Limb (tissue), 2 donors: ENCODE measurements around the gene ATXN7L1.
"Not testable (repeated sequence)": the region's sequence is repeated elsewhere in the genome, so short reads cannot be mapped to it uniquely, and the experiment has no call there.

Source experiments
- DNase-seq, 2 donors: peaks; one replicate each; pipeline ENCODE4 v3.0.0-alpha.2; 2016; ENCODE audit errors: extremely low spot score in 2 of 2

The ATXN7L1 gene

DNA sequence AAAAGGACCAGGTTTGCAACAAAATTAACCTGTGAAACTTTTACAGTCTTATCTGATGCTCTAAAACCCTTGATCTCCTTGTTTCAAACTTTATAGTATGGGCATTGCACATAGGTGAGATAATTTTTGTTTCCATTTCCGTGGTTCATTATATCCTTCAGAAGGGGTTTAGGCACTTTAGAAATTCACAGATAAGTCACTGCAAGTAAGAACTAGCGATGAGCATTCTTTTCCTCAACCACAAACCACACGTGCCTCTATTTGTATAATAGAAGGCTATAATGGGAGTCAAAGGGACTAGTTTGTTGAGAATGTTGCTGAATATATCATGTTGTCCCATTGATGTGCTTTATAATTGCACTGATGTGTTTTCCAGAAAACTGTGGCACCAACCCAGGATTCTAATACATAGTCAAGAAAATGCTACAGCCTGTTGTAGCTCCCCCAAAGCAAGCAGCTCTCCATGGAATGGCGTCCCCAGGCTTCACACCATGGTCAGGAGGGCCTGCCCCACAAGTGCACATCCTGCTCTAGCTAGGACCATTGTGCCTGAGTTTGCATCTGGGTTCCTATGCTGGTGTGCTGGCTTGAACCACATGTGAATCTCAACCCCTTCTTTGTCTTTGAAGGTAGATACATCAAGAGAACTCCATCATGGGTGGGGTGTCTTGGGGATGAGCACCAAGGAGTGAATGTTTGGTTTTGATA is 14.0 kb upstream of the ATXN7L1 start:
- DNase-seq = no peak

- DNase-seq = no peak
Measured at GRCh38 chr7:105887569-105888189, 11.3 kb upstream of the ATXN7L1 start.

DNA sequence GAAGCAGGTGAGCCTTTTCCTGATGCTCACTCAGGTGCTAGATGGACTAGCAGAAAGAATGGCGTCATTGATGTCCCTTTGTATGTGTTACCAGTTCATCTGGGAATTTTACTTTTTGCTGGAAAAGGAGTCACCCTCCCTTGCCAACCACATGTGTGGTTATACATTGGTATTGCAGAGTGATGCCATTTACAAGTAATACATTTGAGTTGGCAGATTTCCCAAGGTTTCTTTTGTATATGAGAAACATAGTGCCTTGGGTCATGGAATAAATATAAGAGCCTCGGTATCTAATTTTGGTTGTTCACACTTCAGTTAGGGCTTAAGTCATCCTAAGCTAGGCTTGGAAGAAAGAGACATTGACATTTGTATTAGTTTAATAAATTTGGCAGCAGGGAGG is 10.4 kb upstream of the ATXN7L1 start:
- DNase-seq = no peak

- DNase-seq = peak in 1 of 2 donors; percentile 61
Measured at GRCh38 chr7:105885387-105886111, 9.2 kb upstream of the ATXN7L1 start.

GRCh38 chr7:105883179-105883578 is 6.8 kb upstream of the ATXN7L1 start:
- not testable (repeated sequence) for DNase-seq

- DNase-seq = no peak
Measured at GRCh38 chr7:105881439-105881838, 5.0 kb upstream of the ATXN7L1 start.

- no peak for DNase-seq
Measured at GRCh38 chr7:105880571-105881330, 4.4 kb upstream of the ATXN7L1 start.

GRCh38 chr7:105879782-105880181 is 3.4 kb upstream of the ATXN7L1 start:
- DNase-seq = no peak

DNA sequence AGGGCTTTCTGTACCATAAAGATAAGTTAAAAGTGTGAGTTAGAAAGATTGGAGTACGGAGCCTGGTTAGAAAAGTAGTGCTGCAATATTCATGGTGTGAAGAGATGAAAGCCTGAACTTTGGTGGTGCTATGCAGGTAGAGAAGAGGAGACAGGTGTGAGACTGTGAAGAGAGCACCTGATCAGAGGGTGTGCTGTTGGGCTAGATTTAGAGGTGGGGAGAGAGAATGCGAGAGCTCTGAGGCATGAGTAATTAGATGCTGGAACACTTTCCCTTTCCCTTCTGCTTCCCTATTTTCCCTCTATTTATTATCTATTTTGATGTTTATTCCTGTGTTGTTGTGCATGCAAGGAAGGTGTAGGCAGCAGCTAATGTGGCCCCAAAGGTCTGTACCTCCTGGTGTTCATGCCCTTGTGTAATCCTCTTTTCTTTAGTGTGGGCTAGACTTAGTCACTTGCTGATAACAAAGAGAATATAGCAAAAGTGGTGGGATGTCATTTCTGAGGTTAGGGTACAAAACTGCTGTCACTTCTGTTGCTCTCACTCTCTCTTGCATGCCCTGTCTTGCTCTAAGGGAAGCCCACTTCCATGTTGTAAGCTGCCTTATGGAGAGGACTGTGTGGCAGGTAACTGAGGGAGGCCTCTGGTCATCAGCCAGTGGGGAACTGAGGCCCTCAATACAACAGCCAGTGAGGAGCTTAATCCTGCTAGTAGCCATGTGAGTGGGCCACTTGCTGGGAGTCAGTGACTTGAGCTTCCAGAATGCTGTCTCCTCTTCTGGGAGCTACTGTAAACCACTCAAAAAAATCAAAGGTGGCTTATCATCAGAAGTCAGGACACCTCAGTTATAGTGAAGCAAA is 2.6 kb upstream of the ATXN7L1 start:
- DNase-seq = no peak

GRCh38 chr7:105877736-105878135 is 1.3 kb upstream of the ATXN7L1 start:
- DNase-seq = no peak

DNA sequence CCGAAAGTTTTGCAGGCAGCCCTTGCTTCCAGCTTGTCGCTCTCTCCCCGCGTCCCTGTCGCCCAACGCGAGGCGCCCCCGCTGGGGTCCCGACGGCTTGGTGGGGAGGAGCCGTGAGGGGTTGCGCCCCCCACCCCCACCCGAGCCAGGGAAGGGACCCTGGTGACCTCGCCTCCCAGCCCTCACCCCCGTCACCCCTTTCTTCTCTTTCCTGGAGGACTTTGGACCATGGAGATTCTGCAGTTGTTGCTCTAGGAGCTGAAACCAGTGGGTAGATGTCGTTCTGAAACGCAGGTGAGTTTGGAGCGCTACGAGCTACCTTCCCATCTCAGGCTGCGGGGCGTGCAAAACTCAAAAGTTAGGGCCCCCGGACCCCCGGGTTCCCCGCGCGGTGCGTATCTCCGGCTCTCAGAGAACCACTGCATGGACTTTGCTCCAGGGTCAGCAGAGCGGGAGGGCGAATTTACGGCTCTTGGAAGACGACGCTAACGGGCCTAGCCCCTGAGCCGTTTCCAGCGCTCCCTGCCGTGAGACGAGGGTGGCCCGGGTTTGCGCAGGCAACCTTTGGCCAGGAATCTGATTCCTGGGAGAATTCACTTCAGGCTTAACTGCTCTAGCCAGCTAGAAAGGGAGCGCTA is 684 bp upstream of the ATXN7L1 start:
- peak in 1 of 2 donors; percentile 15 for DNase-seq

DNA sequence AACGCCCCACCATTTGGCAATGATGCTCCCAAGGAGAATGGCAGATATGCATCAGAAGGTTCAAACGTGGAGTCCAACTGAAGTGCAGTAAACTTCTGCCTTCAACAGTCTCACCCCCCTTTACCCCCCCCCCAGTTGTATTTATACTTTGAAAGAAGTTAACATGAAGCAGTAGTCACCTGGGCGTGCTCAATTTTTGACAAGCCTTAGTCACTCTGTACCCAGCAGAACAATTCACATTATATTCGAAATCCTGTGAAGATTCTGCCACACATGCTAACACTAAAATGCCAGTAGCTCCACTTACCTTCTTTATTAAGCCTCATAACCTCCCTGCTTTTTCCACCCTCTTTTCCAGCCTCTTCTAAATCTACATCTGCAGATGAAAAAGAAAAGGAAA is 894 bp downstream of the ATXN7L1 start:
- no peak for DNase-seq

GRCh38 chr7:105874055-105874454 is 2.3 kb downstream of the ATXN7L1 start:
- no peak for DNase-seq

DNA sequence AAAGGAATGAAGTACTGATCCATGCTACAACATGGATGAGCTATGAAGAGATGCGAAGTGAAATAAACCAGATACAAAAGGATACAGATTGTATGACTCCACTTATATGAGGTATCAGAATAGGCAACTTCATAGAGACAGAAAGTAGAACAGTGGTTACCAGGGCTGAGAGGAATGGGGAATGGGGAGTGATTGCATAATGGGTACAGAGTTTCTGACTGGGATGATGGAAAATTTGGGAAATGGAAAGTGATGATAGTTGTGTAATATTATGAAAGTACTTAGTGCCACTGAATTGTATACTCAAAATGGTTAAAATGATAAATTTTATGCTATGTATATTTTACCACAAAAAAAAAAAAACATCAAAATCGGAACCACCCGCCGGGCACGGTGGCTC is 3.9 kb downstream of the ATXN7L1 start:
- no peak for DNase-seq

GRCh38 chr7:105871142-105871541 is 5.3 kb downstream of the ATXN7L1 start:
- no peak for DNase-seq

GRCh38 chr7:105866102-105866801 is 10.1 kb downstream of the ATXN7L1 start:
- no peak for DNase-seq

DNA sequence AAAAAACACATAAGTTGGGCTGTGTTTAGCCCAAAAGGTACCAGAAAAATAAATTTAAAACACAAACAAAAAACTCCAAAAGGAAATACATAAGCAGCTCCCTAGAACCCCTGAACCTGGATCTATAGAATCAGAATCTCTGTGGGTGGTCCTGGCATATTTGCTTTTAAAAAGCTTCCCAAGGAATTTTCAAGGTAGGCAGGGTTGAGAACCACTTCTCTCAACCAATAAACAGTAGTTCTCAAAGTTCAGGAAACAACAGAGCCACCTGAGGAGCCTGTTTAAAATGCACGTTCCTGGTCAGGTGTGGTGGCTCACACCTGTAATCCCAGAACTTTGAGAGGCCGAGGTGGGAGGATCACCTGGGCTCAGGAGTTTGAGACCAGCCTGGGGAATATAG is 12.5 kb downstream of the ATXN7L1 start:
- DNase-seq = no peak

DNA sequence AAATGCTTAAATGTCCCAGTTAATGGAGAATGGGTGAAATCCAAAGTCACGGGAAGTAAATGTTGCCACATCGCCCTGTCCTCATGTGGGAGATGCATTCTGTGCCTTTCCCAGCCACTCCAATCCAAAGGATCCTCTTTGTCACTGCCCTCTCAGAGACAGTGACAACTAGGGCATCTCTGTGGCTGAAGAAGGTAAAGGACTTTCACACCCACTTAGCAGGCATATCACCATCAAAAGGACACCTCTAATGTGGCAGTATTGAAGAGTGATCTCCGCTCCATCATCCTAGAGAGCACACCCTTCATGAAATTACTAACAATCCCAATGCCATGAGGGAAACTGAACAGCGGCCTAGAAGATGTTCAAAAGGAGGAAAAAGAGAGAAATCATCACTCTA is 13.6 kb downstream of the ATXN7L1 start:
- no peak for DNase-seq

GRCh38 chr7:105862276-105862675 is 14.1 kb downstream of the ATXN7L1 start:
- DNase-seq = no peak

GRCh38 chr7:105861224-105861623 is 15.2 kb downstream of the ATXN7L1 start:
- DNase-seq = no peak
